H9 (cell line): ENCODE data around the gene TOM1L2. TPM values are rescaled to one million over a fixed set of nuclear protein-coding genes. Genes with fewer than 3 reads are reported as not detected.

Experiments
- DNase-seq: peaks from one replicate; pipeline ENCODE4 v3.0.0-alpha.2; 2017
- H2AFZ ChIP-seq: one replicate; pipeline ENCODE4 v1.6.1; 2013; ENCODE audit warnings: mild to moderate bottlenecking, low read length, control low read depth, moderate library complexity
- H2AK5ac ChIP-seq: 2 replicates; pipeline ENCODE4 v1.6.1; 2013; ENCODE audit warnings: low read length, control low read depth, mixed read lengths; ENCODE audit not compliant: insufficient read length
- H2BK120ac ChIP-seq: one replicate; pipeline ENCODE4 v1.6.1; 2013; ENCODE audit warnings: low read depth, mild to moderate bottlenecking, low read length, control low read depth, inconsistent platforms; ENCODE audit not compliant: poor library complexity, severe bottlenecking
- H2BK12ac ChIP-seq: 2 replicates; pipeline ENCODE4 v1.6.1; 2013; ENCODE audit warnings: low read length, control low read depth, mixed read lengths, low read depth; ENCODE audit not compliant: insufficient read length
- H2BK15ac ChIP-seq: 2 replicates; pipeline ENCODE4 v1.6.1; 2013; ENCODE audit warnings: low read depth, low read length, control low read depth
- H2BK20ac ChIP-seq: one replicate; pipeline ENCODE4 v1.6.1; 2013; ENCODE audit warnings: low read depth, mild to moderate bottlenecking, low read length, control low read depth, inconsistent platforms; ENCODE audit not compliant: poor library complexity, severe bottlenecking
- H2BK5ac ChIP-seq: 2 replicates; pipeline ENCODE4 v1.6.1; 2013; ENCODE audit warnings: low read length, control low read depth, mixed read lengths; ENCODE audit not compliant: insufficient read length
- H3K14ac ChIP-seq: 2 replicates; pipeline ENCODE4 v1.6.1; 2013; ENCODE audit warnings: low read length, control low read depth; ENCODE audit not compliant: insufficient read depth
- H3K18ac ChIP-seq: 2 replicates; pipeline ENCODE4 v1.6.1; 2013; ENCODE audit warnings: low read depth, mild to moderate bottlenecking, mixed read lengths, low read length, control low read depth; ENCODE audit not compliant: insufficient read length
- H3K23ac ChIP-seq: 2 replicates; pipeline ENCODE4 v1.6.1; 2013; ENCODE audit warnings: low read length, control low read depth, mixed read lengths, low read depth; ENCODE audit not compliant: insufficient read length
- H3K23me2 ChIP-seq: 2 replicates; pipeline ENCODE4 v1.6.1; 2013; ENCODE audit warnings: low read depth, mild to moderate bottlenecking, mixed read lengths, low read length, control low read depth; ENCODE audit not compliant: insufficient read length, poor library complexity, severe bottlenecking
- H3K27ac ChIP-seq: 2 replicates; pipeline ENCODE4 v1.5.1; 2013; ENCODE audit warnings: low read length, control low read depth, mixed read lengths, low read depth; ENCODE audit not compliant: insufficient read length
- H3K27me3 ChIP-seq: 2 replicates; pipeline ENCODE4 v1.6.1; 2013; ENCODE audit warnings: low read length, control low read depth, inconsistent platforms; ENCODE audit not compliant: insufficient read depth
- H3K4ac ChIP-seq: 2 replicates; pipeline ENCODE4 v1.6.1; 2013; ENCODE audit warnings: low read depth, mild to moderate bottlenecking, control low read depth, inconsistent platforms, low read length, moderate library complexity
- H3K4me1 ChIP-seq: 2 replicates; pipeline ENCODE4 v1.6.1; 2013; ENCODE audit warnings: low read length, control low read depth, inconsistent platforms; ENCODE audit not compliant: insufficient read depth
- H3K4me2 ChIP-seq: 2 replicates; pipeline ENCODE4 v1.6.1; 2013; ENCODE audit warnings: low read length, control low read depth, mixed read lengths; ENCODE audit not compliant: insufficient read length, insufficient read depth
- H3K56ac ChIP-seq: 2 replicates; pipeline ENCODE4 v1.6.1; 2013; ENCODE audit warnings: low read depth, mild to moderate bottlenecking, mixed read lengths, low read length, control low read depth; ENCODE audit not compliant: insufficient read length
- H3K79me1 ChIP-seq: 2 replicates; pipeline ENCODE4 v1.6.1; 2013; ENCODE audit warnings: low read depth, mild to moderate bottlenecking, moderate library complexity, low read length, control low read depth, inconsistent platforms; ENCODE audit not compliant: insufficient read depth, poor library complexity, severe bottlenecking
- H3K79me2 ChIP-seq: 2 replicates; pipeline ENCODE4 v1.6.1; 2013; ENCODE audit warnings: low read length, control low read depth, inconsistent platforms; ENCODE audit not compliant: insufficient read depth
- H3K9ac ChIP-seq: 2 replicates; pipeline ENCODE4 v1.6.1; 2013; ENCODE audit warnings: low read length, control low read depth, mixed read lengths; ENCODE audit not compliant: insufficient read length; ENCODE audit errors: extremely low read depth
- H3K9me3 ChIP-seq: one replicate; pipeline ENCODE4 v1.6.1; 2013; ENCODE audit warnings: low read depth, low read length, inconsistent platforms; ENCODE audit not compliant: control insufficient read depth
- H3T11ph ChIP-seq: one replicate; pipeline ENCODE4 v1.6.1; 2013; ENCODE audit warnings: mild to moderate bottlenecking, low read length, control low read depth, inconsistent platforms
- H4K20me1 ChIP-seq: one replicate; pipeline ENCODE4 v1.6.1; 2013; ENCODE audit not compliant: control insufficient read depth, insufficient read length, insufficient read depth
- H4K5ac ChIP-seq: 2 replicates; pipeline ENCODE4 v1.6.1; 2013; ENCODE audit warnings: low read depth, mild to moderate bottlenecking, mixed read lengths, low read length, control low read depth; ENCODE audit not compliant: insufficient read length
- H4K8ac ChIP-seq: replicated peaks from 2 replicates; pipeline ENCODE4 v1.6.1; 2013; ENCODE audit warnings: low read length, control low read depth, mixed read lengths, low read depth; ENCODE audit not compliant: insufficient read length
- H4K91ac ChIP-seq: 2 replicates; pipeline ENCODE4 v1.6.1; 2013; ENCODE audit warnings: low read depth, mild to moderate bottlenecking, moderate library complexity, mixed read lengths, low read length, control low read depth; ENCODE audit not compliant: insufficient read length
- H3K27ac Mint-ChIP-seq, 3 experiments: 2 replicates in 2 of 3; 3 replicates in 1 of 3; pipeline ENCODE4 v1.8.0; 2020 to 2021; ENCODE audit warnings: mixed read lengths in 3 of 3, mild to moderate bottlenecking in 1 of 3, moderate library complexity in 1 of 3
- H3K27me3 Mint-ChIP-seq: 2 replicates; pipeline ENCODE4 v1.8.0; 2021; ENCODE audit warnings: low read depth, mild to moderate bottlenecking, moderate library complexity, mixed read lengths
- H3K36me3 Mint-ChIP-seq, 3 experiments: 2 replicates in 2 of 3; 3 replicates in 1 of 3; pipeline ENCODE4 v1.8.0; 2020 to 2021; ENCODE audit warnings: low read depth in 3 of 3, mixed read lengths in 3 of 3; ENCODE audit not compliant: insufficient read depth in 1 of 3
- H3K4me1 Mint-ChIP-seq, 2 experiments: 2 replicates each; pipeline ENCODE4 v1.8.0; 2020; ENCODE audit warnings: mixed read lengths in 2 of 2
- H3K4me3 Mint-ChIP-seq, 2 experiments: 2 replicates in 1 of 2; 3 replicates in 1 of 2; pipeline ENCODE4 v1.8.0; 2020 to 2021; ENCODE audit warnings: mild to moderate bottlenecking in 2 of 2, mixed read lengths in 2 of 2, moderate library complexity in 1 of 2
- H3K9me3 Mint-ChIP-seq, 2 experiments: 2 replicates in 1 of 2; 3 replicates in 1 of 2; pipeline ENCODE4 v1.8.0; 2020; ENCODE audit warnings: mild to moderate bottlenecking in 2 of 2, mixed read lengths in 2 of 2, moderate library complexity in 1 of 2
- WGBS: extraction: QIAGEN DNeasy Blood & Tissue Kit; methylation state at CpG from one replicate; pipeline ENCODE4 v1.1.7; 2013; ENCODE audit warnings: missing lambda C conversion rate, low lambda C conversion rate, mixed read lengths; ENCODE audit not compliant: insufficient read length; ENCODE audit errors: extremely low coverage; 5-methylcytosine and 5-hydroxymethylcytosine counted together
- total RNA-seq: library from RNA; stranded (reverse); gene quantifications from 2 replicates; pipeline ENCODE4 v1.2.1, GENCODE V29; 2021
- TF ChIP-seq, protein P1 (sequence below): fragments of 200-600 bp; sonication (generic); conservative IDR thresholded peaks from 3 replicates; pipeline ENCODE4 v1.8.0; 2021; ENCODE audit warnings: antibody characterized with exemption, mild to moderate bottlenecking

TOM1L2 gene
- total RNA-seq, 1 experiment from 2014 or later, result 4.6 TPM

DNA sequence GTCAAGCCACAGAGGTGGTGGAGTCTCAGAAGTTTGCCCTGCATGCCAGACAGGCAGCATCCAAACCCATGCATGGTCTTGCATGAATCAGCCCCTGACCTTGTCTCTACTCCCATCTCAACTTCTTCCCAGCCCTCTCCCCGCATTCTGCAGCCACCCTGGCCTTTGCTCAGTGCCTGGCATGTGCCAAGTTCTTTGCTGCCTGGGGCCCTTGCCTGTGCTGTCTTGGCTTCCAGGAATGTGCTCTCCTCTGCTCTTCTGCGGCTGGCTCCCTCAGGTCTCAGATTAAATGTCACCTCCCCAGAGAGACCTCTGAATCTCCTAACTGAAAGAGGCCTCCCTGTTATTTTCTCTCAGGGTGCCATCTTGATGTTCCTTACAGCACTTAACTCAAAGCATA is 18.1 kb upstream of the TOM1L2 start:
- H3T11ph ChIP-seq, result no peak overlapping the region
- no peak overlapping the region for H3K14ac ChIP-seq
- Mint-ChIP-seq H3K27me3 (peaks cover 3% of the 10 kb centered on the region), H3K4me3 (no peak overlapping the region), H3K9me3 (no peaks in the 10 kb centered on the region), H3K27ac (peak overlapping the region in 1 of 3 experiments; percentile 77; a peak in 1 of 7 replicates), H3K4me1 (peaks cover 2 to 5% of the 10 kb centered on the region in 2 experiments; a peak in 1 of 4 replicates), H3K36me3 (no peaks in the 10 kb centered on the region)
- H4K8ac ChIP-seq, result no peak overlapping the region
- no peak overlapping the region for H3K18ac ChIP-seq
- H3K23ac ChIP-seq, result no peak overlapping the region
- H2AK5ac ChIP-seq, result no peak overlapping the region
- H2AFZ ChIP-seq, result no peak overlapping the region
- no peak overlapping the region for H2BK5ac ChIP-seq
- H2BK20ac ChIP-seq, result no peak overlapping the region
- H4K5ac ChIP-seq, result no peak overlapping the region
- H3K56ac ChIP-seq, result no peak overlapping the region
- no peak overlapping the region for H2BK15ac ChIP-seq
- H3K9me3 ChIP-seq, result no peaks in the 10 kb centered on the region
- H2BK120ac ChIP-seq, result no peak overlapping the region
- no peak overlapping the region for H3K4ac ChIP-seq
- no peak for DNase-seq
- no peaks in the 10 kb centered on the region for H4K20me1 ChIP-seq
- no peaks in the 10 kb centered on the region for H3K27me3 ChIP-seq
- no peak overlapping the region for H3K4me2 ChIP-seq
- no peak overlapping the region for H2BK12ac ChIP-seq
- H3K4me1 ChIP-seq, result no peaks in the 10 kb centered on the region
- H3K23me2 ChIP-seq, result peaks cover 3% of the 10 kb centered on the region
- no peaks in the 10 kb centered on the region for H3K79me1 ChIP-seq
- no CpG with 5 or more reads among the region's 2 CpGs for WGBS
- no peak overlapping the region for H4K91ac ChIP-seq
- TF ChIP-seq, protein P1, sequence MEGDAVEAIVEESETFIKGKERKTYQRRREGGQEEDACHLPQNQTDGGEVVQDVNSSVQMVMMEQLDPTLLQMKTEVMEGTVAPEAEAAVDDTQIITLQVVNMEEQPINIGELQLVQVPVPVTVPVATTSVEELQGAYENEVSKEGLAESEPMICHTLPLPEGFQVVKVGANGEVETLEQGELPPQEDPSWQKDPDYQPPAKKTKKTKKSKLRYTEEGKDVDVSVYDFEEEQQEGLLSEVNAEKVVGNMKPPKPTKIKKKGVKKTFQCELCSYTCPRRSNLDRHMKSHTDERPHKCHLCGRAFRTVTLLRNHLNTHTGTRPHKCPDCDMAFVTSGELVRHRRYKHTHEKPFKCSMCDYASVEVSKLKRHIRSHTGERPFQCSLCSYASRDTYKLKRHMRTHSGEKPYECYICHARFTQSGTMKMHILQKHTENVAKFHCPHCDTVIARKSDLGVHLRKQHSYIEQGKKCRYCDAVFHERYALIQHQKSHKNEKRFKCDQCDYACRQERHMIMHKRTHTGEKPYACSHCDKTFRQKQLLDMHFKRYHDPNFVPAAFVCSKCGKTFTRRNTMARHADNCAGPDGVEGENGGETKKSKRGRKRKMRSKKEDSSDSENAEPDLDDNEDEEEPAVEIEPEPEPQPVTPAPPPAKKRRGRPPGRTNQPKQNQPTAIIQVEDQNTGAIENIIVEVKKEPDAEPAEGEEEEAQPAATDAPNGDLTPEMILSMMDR, result no peak
- H3K9ac ChIP-seq, result no peak overlapping the region
- H3K27ac ChIP-seq, result no peak overlapping the region
- H3K79me2 ChIP-seq, result no peaks in the 10 kb centered on the region
